Breast epithelium (tissue), 4 donors: ENCODE results near the gene PRF1. TPM values are rescaled to one million over a fixed set of nuclear protein-coding genes. Genes with fewer than 3 reads are reported as not detected.

Experiments
- DNase-seq, 2 donors: peaks; one replicate each; pipeline ENCODE4 v3.0.0-alpha.2; 2019; ENCODE audit warnings: low spot score in 2 of 2
- H3K27ac ChIP-seq, 2 donors: fragments of 200-600 bp; sonication (generic) in 1 of 2; one replicate each; pipeline ENCODE4 v1.5.1; 2016 to 2019; ENCODE audit warnings: mild to moderate bottlenecking in 1 of 2
- H3K27me3 ChIP-seq, 2 donors: fragments of 200-600 bp; sonication (generic) in 1 of 2; one replicate each; pipeline versions ENCODE4 v1.5.1 to v1.6.0; 2017 to 2019; ENCODE audit warnings: control low read depth in 1 of 2, mild to moderate bottlenecking in 1 of 2
- H3K36me3 ChIP-seq: fragments of 200-600 bp; one replicate; pipeline ENCODE4 v1.5.1; 2019
- H3K4me1 ChIP-seq, 2 donors: fragments of 200-600 bp; sonication (generic); one replicate each; pipeline ENCODE4 v1.5.1; 2016 to 2019; ENCODE audit warnings: control low read depth in 1 of 2
- H3K4me3 ChIP-seq, 3 donors: fragments of 200-600 bp; sonication (generic); 1 replicate in 2 of 3; 2 replicates in 1 of 3; pipeline ENCODE4 v1.5.1; 2016 to 2019; ENCODE audit warnings: mild to moderate bottlenecking in 3 of 3, moderate library complexity in 2 of 3
- H3K9me3 ChIP-seq, 2 donors: fragments of 200-600 bp; sonication (generic) in 1 of 2; one replicate each; pipeline ENCODE4 v1.5.1; 2016 to 2019; ENCODE audit warnings: control low read depth in 1 of 2
- CTCF ChIP-seq, 3 donors: fragments of 450-650 bp; IDR thresholded peaks; one replicate each; pipeline ENCODE4 v1.5.1; 2016 to 2017; ENCODE audit warnings: antibody characterized with exemption in 3 of 3, mild to moderate bottlenecking in 3 of 3, moderate library complexity in 3 of 3
- POLR2A ChIP-seq: fragments of 450-650 bp; IDR thresholded peaks from one replicate; pipeline ENCODE4 v1.6.1; 2016; ENCODE audit warnings: antibody characterized with exemption, mild to moderate bottlenecking, moderate library complexity
- POLR2AphosphoS5 ChIP-seq, 3 donors: sonication (generic); formaldehyde crosslinking; IDR thresholded peaks; one replicate each; pipeline ENCODE4 v1.6.1; 2017; ENCODE audit warnings: antibody characterized with exemption in 3 of 3
- intact Hi-C: fragments of 100-400 bp; cut with DNase I; formaldehyde crosslinking; loops from one replicate; pipeline ENCODE4 v1.15.1; 2023; ENCODE audit warnings: low total_unique reads
- total RNA-seq, 3 donors: library from RNA; depleted of rRNA; stranded (reverse); fragments of >200 nt; gene quantifications; one replicate each; pipeline ENCODE4 v1.1.0, GENCODE V29; 2016

Gene PRF1
- total RNA-seq, 3 donors from 2014 or later: 2.2 to 4.3 (median 2.2) TPM

GRCh38 chr10:70620020-70620289, 17.4 kb upstream of the PRF1 start:
- no peak overlapping the region for H3K27ac ChIP-seq
- DNase-seq: no peak
- H3K9me3 ChIP-seq: peaks cover 0 to 6% of the 10 kb centered on the region in 2 donors
- intact Hi-C loops: no loop called here
- TF ChIP-seq POLR2AphosphoS5 (IDR thresholded peaks at IDR 0.05): no peak
- no peak for TF ChIP-seq CTCF (IDR thresholded peaks at IDR 0.05)
- no peak for TF ChIP-seq POLR2A
- H3K27me3 ChIP-seq: no peaks in the 10 kb centered on the region
- H3K4me1 ChIP-seq: no peaks in the 10 kb centered on the region
- H3K36me3 ChIP-seq: no peaks in the 10 kb centered on the region
- H3K4me3 ChIP-seq: no peak overlapping the region

- TF ChIP-seq POLR2AphosphoS5 (IDR thresholded peaks at IDR 0.05) (no peak), CTCF (IDR thresholded peaks at IDR 0.05) (no peak), POLR2A (no peak)
- no peaks in the 10 kb centered on the region for H3K4me1 ChIP-seq
Observed at GRCh38 chr10:70619271-70620019, 16.9 kb upstream of the PRF1 start.

GRCh38 chr10:70618663-70619062, 16.1 kb upstream of the PRF1 start:
- Histone ChIP-seq H3K27ac (no peak overlapping the region), H3K27me3 (no peaks in the 10 kb centered on the region), H3K4me1 (no peaks in the 10 kb centered on the region), H3K9me3 (peaks cover 0 to 6% of the 10 kb centered on the region in 2 donors), H3K4me3 (no peak overlapping the region), H3K36me3 (no peaks in the 10 kb centered on the region)
- intact Hi-C loops: no loop called here
- no peak for DNase-seq
- TF ChIP-seq POLR2AphosphoS5 (IDR thresholded peaks at IDR 0.05): no peak
- no peak for TF ChIP-seq POLR2A
- TF ChIP-seq CTCF (IDR thresholded peaks at IDR 0.05): no peak

More at GRCh38 chr10:70619271-70620019, 16.9 kb upstream of the PRF1 start:
- intact Hi-C loops: no loop called here
- no peak for DNase-seq
- Histone ChIP-seq H3K27me3 (no peaks in the 10 kb centered on the region), H3K27ac (no peak overlapping the region), H3K9me3 (peaks cover 0 to 6% of the 10 kb centered on the region in 2 donors), H3K36me3 (no peaks in the 10 kb centered on the region), H3K4me3 (no peak overlapping the region)

- no peak overlapping the region for H3K27ac ChIP-seq
- H3K9me3 ChIP-seq: peaks cover 0 to 6% of the 10 kb centered on the region in 2 donors
- no peaks in the 10 kb centered on the region for H3K27me3 ChIP-seq
- intact Hi-C loops: no loop called here
- TF ChIP-seq POLR2AphosphoS5 (IDR thresholded peaks at IDR 0.05) (no peak), CTCF (IDR thresholded peaks at IDR 0.05) (no peak), POLR2A (no peak)
- H3K4me1 ChIP-seq: no peaks in the 10 kb centered on the region
- no peak for DNase-seq
- H3K36me3 ChIP-seq: no peaks in the 10 kb centered on the region
- no peak overlapping the region for H3K4me3 ChIP-seq
Observed at GRCh38 chr10:70617798-70618568, 15.4 kb upstream of the PRF1 start.

GRCh38 chr10:70616761-70617160, 14.2 kb upstream of the PRF1 start:
- no peak overlapping the region for H3K4me3 ChIP-seq
- intact Hi-C loops: no loop called here

More at GRCh38 chr10:70616761-70617160, 14.2 kb upstream of the PRF1 start:
- no peaks in the 10 kb centered on the region for H3K36me3 ChIP-seq
- peaks cover 0 to 6% of the 10 kb centered on the region in 2 donors for H3K9me3 ChIP-seq
- H3K4me1 ChIP-seq: no peaks in the 10 kb centered on the region
- DNase-seq: no peak
- TF ChIP-seq POLR2A (no peak), POLR2AphosphoS5 (IDR thresholded peaks at IDR 0.05) (no peak), CTCF (IDR thresholded peaks at IDR 0.05) (no peak)
- no peak overlapping the region for H3K27ac ChIP-seq
- H3K27me3 ChIP-seq: no peaks in the 10 kb centered on the region
